AG04450 (cell line): ENCODE results near the gene IGF2R. TPM values are rescaled to one million over a fixed set of nuclear protein-coding genes. Genes with fewer than 3 reads are reported as not detected.
"Not testable (repeated sequence)": the region's sequence is repeated elsewhere in the genome, so short reads cannot be mapped to it uniquely, and the experiment has no call there.

Experiments
- CTCF ChIA-PET: fragments of 300-600, 350-600 bp; formaldehyde crosslinking; extraction: SDS; loops from one replicate; lab custom pipeline; 2022; ENCODE audit warnings: antibody characterized with exemption, inconsistent platforms; lab: Charles Lee
- POLR2A ChIA-PET: fragments of 350-600 bp; formaldehyde crosslinking; extraction: SDS; loops from one replicate; lab custom pipeline; 2021; ENCODE audit warnings: antibody characterized with exemption, inconsistent platforms; lab: Yijun Ruan, JAX
- DNase-seq: peaks from one replicate; pipeline ENCODE4 v3.0.0-alpha.2; 2011; ENCODE audit warnings: low read depth, low spot score
- H3K27ac ChIP-seq: one replicate; pipeline ENCODE4 v1.5.1; 2012; ENCODE audit warnings: low read depth, low read length, control low read depth
- H3K27me3 ChIP-seq: one replicate; pipeline ENCODE4 v1.6.0; 2012; ENCODE audit warnings: low read length; ENCODE audit not compliant: control insufficient read depth, insufficient read depth
- H3K4me3 ChIP-seq: 2 replicates; pipeline ENCODE4 v1.5.1; 2011; ENCODE audit warnings: mild to moderate bottlenecking, low read depth, low read length, control low read depth
- H3K9me3 ChIP-seq: 2 replicates; pipeline ENCODE4 v1.5.1; 2012; ENCODE audit warnings: low read length; ENCODE audit not compliant: control insufficient read depth, insufficient read depth
- polyA plus RNA-seq: library from polyadenylated mRNA; depleted of rRNA; stranded (reverse); fragments of >200 nt; gene quantifications from 2 replicates; pipeline ENCODE4 v1.2.3, GENCODE V29; 2011
- TF ChIP-seq, protein P1 (sequence below): IDR thresholded peaks from 2 replicates; pipeline ENCODE4 v1.5.1; 2011; ENCODE audit warnings: low read depth, low read length, control low read depth, inconsistent platforms

The IGF2R gene
- polyA plus RNA-seq, 1 experiment, result 40.9 TPM

- H3K4me3 ChIP-seq, result no peak overlapping the region
- TF ChIP-seq, protein P1, sequence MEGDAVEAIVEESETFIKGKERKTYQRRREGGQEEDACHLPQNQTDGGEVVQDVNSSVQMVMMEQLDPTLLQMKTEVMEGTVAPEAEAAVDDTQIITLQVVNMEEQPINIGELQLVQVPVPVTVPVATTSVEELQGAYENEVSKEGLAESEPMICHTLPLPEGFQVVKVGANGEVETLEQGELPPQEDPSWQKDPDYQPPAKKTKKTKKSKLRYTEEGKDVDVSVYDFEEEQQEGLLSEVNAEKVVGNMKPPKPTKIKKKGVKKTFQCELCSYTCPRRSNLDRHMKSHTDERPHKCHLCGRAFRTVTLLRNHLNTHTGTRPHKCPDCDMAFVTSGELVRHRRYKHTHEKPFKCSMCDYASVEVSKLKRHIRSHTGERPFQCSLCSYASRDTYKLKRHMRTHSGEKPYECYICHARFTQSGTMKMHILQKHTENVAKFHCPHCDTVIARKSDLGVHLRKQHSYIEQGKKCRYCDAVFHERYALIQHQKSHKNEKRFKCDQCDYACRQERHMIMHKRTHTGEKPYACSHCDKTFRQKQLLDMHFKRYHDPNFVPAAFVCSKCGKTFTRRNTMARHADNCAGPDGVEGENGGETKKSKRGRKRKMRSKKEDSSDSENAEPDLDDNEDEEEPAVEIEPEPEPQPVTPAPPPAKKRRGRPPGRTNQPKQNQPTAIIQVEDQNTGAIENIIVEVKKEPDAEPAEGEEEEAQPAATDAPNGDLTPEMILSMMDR, result no peak
- H3K9me3 ChIP-seq, result peaks cover 7% of the 10 kb centered on the region; the same call in 1 of the 2 replicates
- H3K27ac ChIP-seq, result no peak overlapping the region
- DNase-seq, result no peak
- POLR2A ChIA-PET, result no interaction called here
- H3K27me3 ChIP-seq, result no peaks in the 10 kb centered on the region
- CTCF ChIA-PET, result interaction anchor here (0.6 to 3.5 kb wide), 14 partner anchors 9 to 383 kb away, joined by 3 to 75 read pairs (median 4); no protein-coding TSS in a partner anchor
Observed at GRCh38 chr6:160137130-160137988, 168.5 kb downstream of the IGF2R start.

- H3K4me3 ChIP-seq, result no peak overlapping the region
- peaks cover 7% of the 10 kb centered on the region; the same call in 1 of the 2 replicates for H3K9me3 ChIP-seq
- no peaks in the 10 kb centered on the region for H3K27me3 ChIP-seq
- ChIA-PET CTCF (interaction anchor here (0.6 to 3.5 kb wide), 23 partner anchors 9 to 382 kb away, joined by 3 to 75 read pairs (median 4); no protein-coding TSS in a partner anchor), POLR2A (no interaction called here)
- DNase-seq, result peak; percentile 27
- TF ChIP-seq, protein P1, result peak; percentile 76
- no peak overlapping the region for H3K27ac ChIP-seq
Observed at GRCh38 chr6:160137989-160138835, 169.3 kb downstream of the IGF2R start.

DNA sequence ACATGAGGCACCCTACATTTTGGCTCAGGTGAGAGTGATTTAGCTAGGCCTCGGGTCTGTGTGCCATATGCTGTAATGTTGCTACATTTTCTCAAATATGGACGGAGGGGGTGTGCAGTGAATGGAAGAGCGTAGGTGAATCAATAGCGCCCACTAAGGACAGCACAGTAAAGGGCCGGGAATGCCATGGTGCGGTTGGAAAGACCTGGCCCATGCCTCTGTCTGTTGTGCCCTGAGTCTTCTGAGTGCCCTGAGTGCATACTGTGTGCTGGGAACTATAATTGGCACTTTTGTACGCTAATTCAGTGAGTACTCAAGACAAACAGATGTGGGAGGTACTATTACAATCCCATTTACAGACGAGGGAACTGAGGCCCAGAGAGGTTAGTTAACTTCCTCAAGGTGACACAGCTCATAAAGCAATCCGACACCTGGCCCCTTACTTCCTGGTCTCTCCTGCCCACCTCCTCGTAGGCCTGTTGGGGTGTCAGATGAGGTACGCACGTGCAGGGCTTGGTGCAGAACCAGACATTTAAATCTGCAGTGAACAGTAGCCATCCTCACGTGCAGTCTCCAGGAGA, 170.0 kb downstream of the IGF2R start:
- ChIA-PET POLR2A (no interaction called here), CTCF (interaction anchor here (0.6 to 3.5 kb wide), 22 partner anchors 9 to 381 kb away, joined by 3 to 75 read pairs (median 4); no protein-coding TSS in a partner anchor)
- TF ChIP-seq, protein P1, result no peak
- peak overlapping the region; percentile 59 for H3K27ac ChIP-seq
- no peak overlapping the region for H3K4me3 ChIP-seq
- H3K9me3 ChIP-seq, result peaks cover 4% of the 10 kb centered on the region; the same call in 1 of the 2 replicates
- DNase-seq, result no peak
- H3K27me3 ChIP-seq, result no peaks in the 10 kb centered on the region

DNA sequence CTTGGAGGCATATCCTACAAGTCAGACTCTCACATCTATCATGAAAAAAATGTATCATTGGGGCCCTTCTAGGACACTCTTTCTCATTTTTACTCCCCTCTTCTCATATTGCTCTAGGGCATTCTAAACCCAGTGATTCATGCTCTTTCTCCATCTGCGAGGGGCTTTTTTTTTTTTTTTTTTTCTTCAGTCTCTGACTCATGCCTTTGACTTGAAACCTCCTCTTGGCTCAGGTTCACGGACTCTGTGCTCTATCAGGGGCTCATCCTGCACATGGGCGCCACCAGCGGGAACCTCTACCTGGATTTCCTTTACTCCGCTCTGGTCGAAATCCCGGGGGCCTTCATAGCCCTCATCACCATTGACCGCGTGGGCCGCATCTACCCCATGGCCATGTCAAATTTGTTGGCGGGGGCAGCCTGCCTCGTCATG, 170.6 kb downstream of the IGF2R start:
- POLR2A ChIA-PET, result no interaction called here
- Histone ChIP-seq H3K27ac (no peak overlapping the region), H3K9me3 (no peaks in the 10 kb centered on the region), H3K27me3 (no peaks in the 10 kb centered on the region), H3K4me3 (no peak overlapping the region)
- CTCF ChIA-PET, result interaction anchor here (1.9 to 3.5 kb wide), 3 partner anchors 8 to 316 kb away, joined by 4 to 75 read pairs (median 7); no protein-coding TSS in a partner anchor
- TF ChIP-seq, protein P1, result no peak
- DNase-seq, result peak; percentile 74

GRCh38 chr6:160140493-160140892, 171.6 kb downstream of the IGF2R start:
- H3K27ac ChIP-seq, H3K27me3 ChIP-seq, DNase-seq, H3K9me3 ChIP-seq, H3K4me3 ChIP-seq, POLR2A ChIA-PET: not testable (repeated sequence)
- CTCF ChIA-PET, result interaction anchor here (0.6 to 4.5 kb wide), 2 partner anchors 315 to 380 kb away, joined by 4 to 37 read pairs; no protein-coding TSS in a partner anchor
